Left ventricle myocardium inferior (tissue), 1 donor: Measurements from ENCODE around the gene FDXR. TPM values are rescaled to one million over a fixed set of nuclear protein-coding genes. Genes with fewer than 3 reads are reported as not detected.

Experiments
- DNase-seq: peaks from one replicate; pipeline ENCODE4 v3.0.0-alpha.2; 2020
- H3K27ac ChIP-seq: fragments of 200-600 bp; replicated peaks from 2 replicates; pipeline ENCODE4 v1.8.0; 2021
- H3K27me3 ChIP-seq: fragments of 200-600 bp; 2 replicates; pipeline ENCODE4 v1.8.0; 2021; ENCODE audit warnings: low read depth
- H3K36me3 ChIP-seq: fragments of 200-600 bp; 2 replicates; pipeline ENCODE4 v1.8.0; 2021
- H3K4me1 ChIP-seq: fragments of 200-600 bp; 2 replicates; pipeline ENCODE4 v1.8.0; 2021
- H3K4me3 ChIP-seq: fragments of 200-600 bp; 2 replicates; pipeline ENCODE4 v1.8.0; 2021; ENCODE audit warnings: mild to moderate bottlenecking, moderate library complexity
- H3K9me3 ChIP-seq: fragments of 200-600 bp; replicated peaks from 2 replicates; pipeline ENCODE4 v1.8.0; 2021
- CTCF ChIP-seq: fragments of 200-600 bp; IDR thresholded peaks from 2 replicates; pipeline ENCODE4 v1.8.0; 2021; ENCODE audit warnings: antibody characterized with exemption, mild to moderate bottlenecking, borderline replicate concordance
- intact Hi-C: fragments of 100-400 bp; cut with micrococcal nuclease; formaldehyde crosslinking; loops from one replicate; pipeline ENCODE4 v1.11.0; 2022
- total RNA-seq: library from RNA; stranded (reverse); fragmentation: NEBNext Ultra II Directional; extraction: Animal tissue kit (Norgen Biotek cat#: 25700); gene quantifications from one replicate; pipeline ENCODE4 v1.2.1, GENCODE V29; 2021
- donor health status: DM: no; HTN: yes; CAD: no; lungs with severe emphysema.

Gene FDXR
- total RNA-seq, 1 donor from 2014 or later = 5.7 TPM

- intact Hi-C loops = no loop called here
- no peak for DNase-seq
- Histone ChIP-seq H3K27me3 (peaks cover 81% of the 10 kb centered on the region), H3K4me3 (peak overlapping the region; percentile 60), H3K9me3 (no peaks in the 10 kb centered on the region), H3K27ac (no peak overlapping the region), H3K4me1 (peaks cover 11% of the 10 kb centered on the region), H3K36me3 (no peaks in the 10 kb centered on the region)
- no peak for TF ChIP-seq CTCF
Measured at GRCh38 chr17:74893936-74894671, 21.3 kb upstream of the FDXR start.

- H3K9me3 ChIP-seq = no peaks in the 10 kb centered on the region
- no peak for DNase-seq
- H3K27ac ChIP-seq = no peak within 1 kb of the TSS
- H3K4me3 ChIP-seq = peak within 1 kb of the TSS; percentile 60
- TF ChIP-seq CTCF = no peak
- intact Hi-C loops = no loop called here
- H3K4me1 ChIP-seq = peaks cover 11% of the 10 kb centered on the region
- no peaks in the 10 kb centered on the region for H3K36me3 ChIP-seq
- peaks cover 90% of the 10 kb centered on the region for H3K27me3 ChIP-seq
Measured at GRCh38 chr17:74892974-74893911, 20.4 kb upstream of the FDXR start, which contains the start of gene FADS6. Gene FADS6 (minus strand): TSS chr17:74893633. CDS start chr17:74893595, 38 bp downstream.

- H3K4me3 ChIP-seq = no peak overlapping the region
Measured at GRCh38 chr17:74892013-74892841, 19.4 kb upstream of the FDXR start.

GRCh38 chr17:74890554-74890953 is 17.8 kb upstream of the FDXR start:
- no peak for DNase-seq
- TF ChIP-seq CTCF = no peak
- Histone ChIP-seq H3K9me3 (no peaks in the 10 kb centered on the region), H3K27me3 (peaks cover 93% of the 10 kb centered on the region), H3K4me1 (peaks cover 11% of the 10 kb centered on the region), H3K36me3 (no peaks in the 10 kb centered on the region), H3K4me3 (no peak overlapping the region), H3K27ac (no peak overlapping the region)
- intact Hi-C loops = no loop called here

More at GRCh38 chr17:74892013-74892841, 19.4 kb upstream of the FDXR start:
- no peak overlapping the region for H3K27ac ChIP-seq
- intact Hi-C loops = no loop called here
- H3K27me3 ChIP-seq = peaks cover 93% of the 10 kb centered on the region
- H3K9me3 ChIP-seq = no peaks in the 10 kb centered on the region
- no peaks in the 10 kb centered on the region for H3K36me3 ChIP-seq
- H3K4me1 ChIP-seq = peaks cover 11% of the 10 kb centered on the region
- no peak for DNase-seq
- TF ChIP-seq CTCF = no peak

- TF ChIP-seq CTCF = no peak
- Histone ChIP-seq H3K4me1 (peaks cover 6% of the 10 kb centered on the region), H3K4me3 (no peak overlapping the region), H3K27ac (no peak overlapping the region), H3K36me3 (no peaks in the 10 kb centered on the region), H3K9me3 (no peaks in the 10 kb centered on the region), H3K27me3 (peaks cover 81% of the 10 kb centered on the region)
- no peak for DNase-seq
- intact Hi-C loops = no loop called here
Measured at GRCh38 chr17:74888469-74888868, 15.7 kb upstream of the FDXR start.
